Adrenal gland (tissue), 12 donors: ENCODE data around the gene ROBO4. TPM values are rescaled to one million over a fixed set of nuclear protein-coding genes. Genes with fewer than 3 reads are reported as not detected.

ENCODE experiments used
- DNase-seq, 7 donors: peaks; one replicate each; pipeline ENCODE4 v3.0.0-alpha.2; 2019 to 2020
- H3K27ac ChIP-seq, 5 donors: fragments of 200-600 bp; sonication (generic) in 4 of 5; 1 replicate in 3 of 5; 2 replicates in 2 of 5; pipeline versions ENCODE4 v1.5.1 to v1.8.0; 2016 to 2020; ENCODE audit warnings: mild to moderate bottlenecking in 1 of 5
- H3K27me3 ChIP-seq: fragments of 200-600 bp; 2 replicates; pipeline ENCODE4 v1.8.0; 2021
- H3K36me3 ChIP-seq, 2 donors: fragments of 200-600 bp; replicated peaks in 1 of 2; 1 replicate in 1 of 2; 2 replicates in 1 of 2; pipeline versions ENCODE4 v1.5.1 to v1.8.0; 2018 to 2022
- H3K4me1 ChIP-seq, 2 donors: fragments of 200-600 bp; replicated peaks in 1 of 2; 1 replicate in 1 of 2; 2 replicates in 1 of 2; pipeline versions ENCODE4 v1.5.1 to v1.8.0; 2018 to 2021
- H3K4me3 ChIP-seq, 4 donors: fragments of 200-600 bp; sonication (generic) in 3 of 4; one replicate each; pipeline ENCODE4 v1.5.1; 2016 to 2018
- H3K9me3 ChIP-seq, 3 donors: fragments of 200-600 bp; sonication (generic) in 1 of 3; replicated peaks in 1 of 3; 1 replicate in 2 of 3; 2 replicates in 1 of 3; pipeline versions ENCODE4 v1.5.1 to v1.8.0; 2016 to 2021
- CTCF ChIP-seq, 6 experiments: fragments of 450-650 bp in 4 of 6; fragments of 200-600 bp in 2 of 6; sonication (generic) in 1 of 6; IDR thresholded peaks; 1 replicate in 5 of 6; 2 replicates in 1 of 6; pipeline versions ENCODE4 v1.5.1 to v1.8.0; 2016 to 2021; ENCODE audit warnings: antibody characterized with exemption in 6 of 6, mild to moderate bottlenecking in 2 of 6, moderate library complexity in 1 of 6
- POLR2A ChIP-seq, 2 donors: fragments of 450-650 bp; IDR thresholded peaks; one replicate each; pipeline ENCODE4 v1.6.1; 2017; ENCODE audit warnings: antibody characterized with exemption in 2 of 2, mild to moderate bottlenecking in 2 of 2, moderate library complexity in 1 of 2
- WGBS, 4 donors: extraction: QIAGEN DNeasy Blood & Tissue Kit in 2 of 4; methylation state at CpG; one replicate each; pipeline versions ENCODE4 v1.1.5 to v1.1.7; 2013 to 2017; 5-methylcytosine and 5-hydroxymethylcytosine counted together
- intact Hi-C, 2 donors: fragments of 100-400 bp; cut with DNase I; formaldehyde crosslinking; loops; one replicate each; pipeline versions ENCODE4 v1.14.1 to v1.15.0; 2022 to 2023
- polyA plus RNA-seq, 3 donors: library from polyadenylated mRNA; stranded (reverse); fragments of 200-250 nt in 2 of 3; fragments of 350-450 nt in 1 of 3; fragmentation: Illumina TruSeq in 1 of 3; extraction: RNeasy Lipid Tissue Mini Kit (QIAGEN cat#74804) in 1 of 3; gene quantifications; one replicate each; pipeline ENCODE4 v1.2.3, GENCODE V29; 2013 to 2014
- total RNA-seq, 9 donors: library from RNA; depleted of rRNA in 4 of 9; stranded (reverse); fragments of >200 nt in 4 of 9; fragments of 120-200 nt in 1 of 9; fragmentation: NEBNext Ultra II Directional in 1 of 9; extraction: Animal tissue kit (Norgen Biotek cat#: 25700) in 1 of 9; gene quantifications; one replicate each; pipeline versions ENCODE4 v1.1.0 to v1.2.4, GENCODE V29; 2013 to 2023
- donor health status: healthy with polysubstance abuse.
- donor health status: Bipolar disorder and iron deficiency.
- donor health status: DM: yes; HTN: yes; CAD: no.
- donor health status: DM: no; HTN: no; CAD: no.
- donor health status: DM: no; HTN: no; CAD: no.
- donor health status: DM: yes; HTN: yes; CAD: no.

Gene ROBO4
- total and polyA plus RNA-seq, 12 donors = 4.6 to 40.7 (median 19.5) TPM

GRCh38 chr11:124943741-124944140, 46.1 kb upstream of the ROBO4 start:
- intact Hi-C loops = no loop called here
- no peaks in the 10 kb centered on the region for H3K36me3 ChIP-seq
- no peaks in the 10 kb centered on the region for H3K27me3 ChIP-seq
- DNase-seq = no peak
- 37 to 83% (median 66%) methylated on average over 1 of the region's 1 CpG for WGBS, 4 donors
- H3K4me3 ChIP-seq = no peak overlapping the region
- no peaks in the 10 kb centered on the region for H3K4me1 ChIP-seq
- H3K27ac ChIP-seq = no peak overlapping the region
- TF ChIP-seq POLR2A (IDR thresholded peaks at IDR 0.05) (no peak), CTCF (IDR thresholded peaks at IDR 0.05) (no peak)
- no peaks in the 10 kb centered on the region for H3K9me3 ChIP-seq

- Histone ChIP-seq H3K27ac (no peak overlapping the region), H3K36me3 (no peaks in the 10 kb centered on the region), H3K27me3 (no peaks in the 10 kb centered on the region), H3K4me3 (no peak overlapping the region), H3K4me1 (no peaks in the 10 kb centered on the region), H3K9me3 (no peaks in the 10 kb centered on the region)
- intact Hi-C loops = no loop called here
- DNase-seq = no peak
- TF ChIP-seq CTCF (IDR thresholded peaks at IDR 0.05) (no peak), POLR2A (IDR thresholded peaks at IDR 0.05) (no peak)
- WGBS, 4 donors = 69 to 76% (median 73%) methylated on average over 5 of the region's 5 CpGs
Measured at GRCh38 chr11:124943254-124943616, 45.6 kb upstream of the ROBO4 start.

DNA sequence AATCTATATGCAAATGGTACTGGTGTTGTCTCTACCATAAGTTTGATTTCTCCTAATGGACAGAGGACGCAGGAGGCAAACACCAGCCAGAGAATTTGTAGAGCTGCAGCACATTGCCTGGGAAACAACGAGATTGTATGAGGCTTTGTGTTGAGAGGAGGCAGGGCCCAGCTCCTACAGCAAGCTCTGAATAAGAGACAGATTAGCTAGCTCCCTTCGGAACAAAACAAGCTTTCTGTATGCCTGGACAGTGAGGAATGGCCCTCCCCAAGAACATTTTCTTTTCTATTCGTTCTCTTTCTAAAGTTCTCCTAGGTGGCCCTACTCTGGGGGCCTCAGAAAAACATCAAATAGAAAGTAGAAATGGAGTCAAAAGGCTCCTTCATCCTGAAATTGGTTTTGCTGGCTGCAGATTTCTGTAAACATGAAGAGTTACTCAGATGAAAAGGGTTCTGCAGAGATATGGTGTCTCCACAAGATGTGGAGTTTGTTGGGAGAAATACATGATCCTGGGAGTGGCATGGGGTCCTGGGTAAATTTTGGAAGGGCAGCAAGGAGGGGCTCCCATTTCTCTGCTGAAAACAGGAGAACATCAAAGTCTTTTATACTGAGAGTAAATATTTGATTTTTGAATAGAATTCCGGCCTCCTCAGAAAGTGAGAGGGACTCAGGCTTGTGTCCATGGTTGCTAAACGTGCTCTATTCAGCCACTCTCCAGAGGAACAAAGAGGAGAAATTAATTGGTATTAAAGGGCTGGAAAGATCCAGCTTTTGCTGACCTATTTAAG, 45.0 kb upstream of the ROBO4 start:
- Histone ChIP-seq H3K36me3 (no peaks in the 10 kb centered on the region), H3K9me3 (no peaks in the 10 kb centered on the region), H3K27ac (no peak overlapping the region), H3K4me3 (no peak overlapping the region), H3K4me1 (no peaks in the 10 kb centered on the region), H3K27me3 (no peaks in the 10 kb centered on the region)
- WGBS, 4 donors = 65 to 70% (median 68%) methylated on average over 6 of the region's 6 CpGs
- TF ChIP-seq POLR2A (IDR thresholded peaks at IDR 0.05) = no peak
- no peak for TF ChIP-seq CTCF (IDR thresholded peaks at IDR 0.05)
- DNase-seq = no peak
- intact Hi-C loops = no loop called here

GRCh38 chr11:124941703-124942102, 44.0 kb upstream of the ROBO4 start:
- 80 to 90% (median 87%) methylated on average over 1 of the region's 1 CpG for WGBS, 4 donors
- Histone ChIP-seq H3K36me3 (no peaks in the 10 kb centered on the region), H3K9me3 (no peaks in the 10 kb centered on the region), H3K27me3 (no peaks in the 10 kb centered on the region), H3K4me3 (no peak overlapping the region), H3K27ac (no peak overlapping the region), H3K4me1 (no peaks in the 10 kb centered on the region)
- TF ChIP-seq POLR2A (IDR thresholded peaks at IDR 0.05) (no peak), CTCF (IDR thresholded peaks at IDR 0.05) (no peak)
- DNase-seq = no peak
- intact Hi-C loops = no loop called here
